ENCODE measurements around the gene ANK2.

DNA sequence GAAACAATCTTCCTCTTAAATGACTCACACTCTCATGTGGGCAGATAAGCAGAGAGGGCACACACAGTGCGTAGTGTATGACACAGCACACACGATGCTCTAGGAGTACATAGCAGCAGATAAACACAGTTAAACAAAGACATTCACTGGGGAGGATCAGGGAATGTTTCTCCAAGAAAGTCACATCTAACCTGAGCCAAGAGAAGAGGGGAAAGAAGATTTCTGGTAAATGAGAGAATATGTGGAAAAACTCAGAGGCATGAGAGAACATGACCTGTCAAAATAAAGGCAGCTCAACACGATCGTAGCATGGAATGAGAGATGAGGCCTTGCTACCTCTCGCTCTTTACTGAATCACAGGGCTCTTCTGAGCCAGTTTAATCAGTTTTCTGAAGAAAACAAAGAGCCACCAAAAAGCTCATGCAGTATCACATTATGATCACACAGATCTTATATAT lies 251.0 kb downstream of the ANK2 start:
- TF ChIP-seq GABPA (IDR thresholded peaks at IDR 0.05; ENCODE audit: low read depth) (no peak), POLR2AphosphoS5 (IDR thresholded peaks at IDR 0.05; ENCODE audit: low read depth) (no peak)
- TF ChIP-seq, protein P1, sequence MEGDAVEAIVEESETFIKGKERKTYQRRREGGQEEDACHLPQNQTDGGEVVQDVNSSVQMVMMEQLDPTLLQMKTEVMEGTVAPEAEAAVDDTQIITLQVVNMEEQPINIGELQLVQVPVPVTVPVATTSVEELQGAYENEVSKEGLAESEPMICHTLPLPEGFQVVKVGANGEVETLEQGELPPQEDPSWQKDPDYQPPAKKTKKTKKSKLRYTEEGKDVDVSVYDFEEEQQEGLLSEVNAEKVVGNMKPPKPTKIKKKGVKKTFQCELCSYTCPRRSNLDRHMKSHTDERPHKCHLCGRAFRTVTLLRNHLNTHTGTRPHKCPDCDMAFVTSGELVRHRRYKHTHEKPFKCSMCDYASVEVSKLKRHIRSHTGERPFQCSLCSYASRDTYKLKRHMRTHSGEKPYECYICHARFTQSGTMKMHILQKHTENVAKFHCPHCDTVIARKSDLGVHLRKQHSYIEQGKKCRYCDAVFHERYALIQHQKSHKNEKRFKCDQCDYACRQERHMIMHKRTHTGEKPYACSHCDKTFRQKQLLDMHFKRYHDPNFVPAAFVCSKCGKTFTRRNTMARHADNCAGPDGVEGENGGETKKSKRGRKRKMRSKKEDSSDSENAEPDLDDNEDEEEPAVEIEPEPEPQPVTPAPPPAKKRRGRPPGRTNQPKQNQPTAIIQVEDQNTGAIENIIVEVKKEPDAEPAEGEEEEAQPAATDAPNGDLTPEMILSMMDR (IDR thresholded peaks at IDR 0.05; ENCODE audit: insufficient read depth, low read length) = no peak
